Renal pelvis (tissue), 12 donors: ENCODE results near the gene PSMB9. TPM values are rescaled to one million over a fixed set of nuclear protein-coding genes. Genes with fewer than 3 reads are reported as not detected.
A peak's percentile ranks its signal among the peaks of the same experiment; 100 is the strongest.
"Not testable (repeated sequence)": the region's sequence is repeated elsewhere in the genome, so short reads cannot be mapped to it uniquely, and the experiment has no call there.

Experiments used
- DNase-seq: peaks from one replicate; pipeline ENCODE4 v3.0.0-alpha.2; 2013
- long read RNA-seq, 16 experiments: transcript quantifications; one replicate each; lab custom pipeline, GENCODE V29; 2026
- polyA plus RNA-seq, 3 donors: library from polyadenylated mRNA; unstranded; fragments of 120-200 nt; gene quantifications; one replicate each; pipeline ENCODE4 v1.2.1, GENCODE V29; 2013; ENCODE audit not compliant: insufficient read length in 3 of 3

PSMB9 gene
- polyA plus RNA-seq = 1 to 10 TPM; 5.2 to 5.8 (median 5.5) TPM
- long read RNA-seq, donor 1, partial matches to known transcripts = 0 of 3 reads
- long read RNA-seq, donor 1, other reads (novel, unspliced or antisense) = 0 of 3 reads
- long read RNA-seq, donor 2, partial matches to known transcripts = 0 of 4 reads
- long read RNA-seq, donor 2, other reads (novel, unspliced or antisense) = 0 of 4 reads
- long read RNA-seq, donor 3, transcript PSMB9-207 (6 exons, 782 nt) = major isoform, 6 of 6 reads
- long read RNA-seq, donor 3, partial matches to known transcripts = 0 of 6 reads
- long read RNA-seq, donor 3, other reads (novel, unspliced or antisense) = 0 of 6 reads
- long read RNA-seq, donor 4, partial matches to known transcripts = 0 of 4 reads
- long read RNA-seq, donor 4, other reads (novel, unspliced or antisense) = 0 of 4 reads
- long read RNA-seq, donor 5, partial matches to known transcripts = 0 of 5 reads
- long read RNA-seq, donor 5, other reads (novel, unspliced or antisense) = 0 of 5 reads
- long read RNA-seq, donor 6, transcript PSMB9-207 (6 exons, 782 nt) = major isoform, 6 of 6 reads
- long read RNA-seq, donor 6, partial matches to known transcripts = 0 of 6 reads
- long read RNA-seq, donor 6, other reads (novel, unspliced or antisense) = 0 of 6 reads
- long read RNA-seq, donor 7, partial matches to known transcripts = 6 of 10 reads
- long read RNA-seq, donor 7, other reads (novel, unspliced or antisense) = 0 of 10 reads
- long read RNA-seq, donor 8, partial matches to known transcripts = 0 of 4 reads
- long read RNA-seq, donor 8, other reads (novel, unspliced or antisense) = 0 of 4 reads
- long read RNA-seq, donor 9, transcript PSMB9-207 (6 exons, 782 nt) = major isoform, 6 of 6 reads
- long read RNA-seq, donor 9, partial matches to known transcripts = 0 of 6 reads
- long read RNA-seq, donor 9, other reads (novel, unspliced or antisense) = 0 of 6 reads
- long read RNA-seq, donor 10, partial matches to known transcripts = 0 of 2 reads
- long read RNA-seq, donor 10, other reads (novel, unspliced or antisense) = 0 of 2 reads
- long read RNA-seq, donor 11, partial matches to known transcripts = 0 of 3 reads
- long read RNA-seq, donor 11, other reads (novel, unspliced or antisense) = 0 of 3 reads
- long read RNA-seq, donor 12, transcript PSMB9-207 (6 exons, 782 nt) = major isoform, 10 of 11 reads
- long read RNA-seq, donor 12, partial matches to known transcripts = 0 of 11 reads
- long read RNA-seq, donor 12, other reads (novel, unspliced or antisense) = 0 of 11 reads
- long read RNA-seq, donor 13, partial matches to known transcripts = 0 of 5 reads
- long read RNA-seq, donor 13, other reads (novel, unspliced or antisense) = 0 of 5 reads
- long read RNA-seq, donor 14, transcript PSMB9-207 (6 exons, 782 nt) = major isoform, 9 of 9 reads
- long read RNA-seq, donor 14, partial matches to known transcripts = 0 of 9 reads
- long read RNA-seq, donor 14, other reads (novel, unspliced or antisense) = 0 of 9 reads
- long read RNA-seq, donor 15, transcript PSMB9-207 (6 exons, 782 nt) = major isoform, 13 of 13 reads
- long read RNA-seq, donor 15, partial matches to known transcripts = 0 of 13 reads
- long read RNA-seq, donor 15, other reads (novel, unspliced or antisense) = 0 of 13 reads
- long read RNA-seq, donor 16, partial matches to known transcripts = 0 of 10 reads
- long read RNA-seq, donor 16, other reads (novel, unspliced or antisense) = 5 of 10 reads

DNA sequence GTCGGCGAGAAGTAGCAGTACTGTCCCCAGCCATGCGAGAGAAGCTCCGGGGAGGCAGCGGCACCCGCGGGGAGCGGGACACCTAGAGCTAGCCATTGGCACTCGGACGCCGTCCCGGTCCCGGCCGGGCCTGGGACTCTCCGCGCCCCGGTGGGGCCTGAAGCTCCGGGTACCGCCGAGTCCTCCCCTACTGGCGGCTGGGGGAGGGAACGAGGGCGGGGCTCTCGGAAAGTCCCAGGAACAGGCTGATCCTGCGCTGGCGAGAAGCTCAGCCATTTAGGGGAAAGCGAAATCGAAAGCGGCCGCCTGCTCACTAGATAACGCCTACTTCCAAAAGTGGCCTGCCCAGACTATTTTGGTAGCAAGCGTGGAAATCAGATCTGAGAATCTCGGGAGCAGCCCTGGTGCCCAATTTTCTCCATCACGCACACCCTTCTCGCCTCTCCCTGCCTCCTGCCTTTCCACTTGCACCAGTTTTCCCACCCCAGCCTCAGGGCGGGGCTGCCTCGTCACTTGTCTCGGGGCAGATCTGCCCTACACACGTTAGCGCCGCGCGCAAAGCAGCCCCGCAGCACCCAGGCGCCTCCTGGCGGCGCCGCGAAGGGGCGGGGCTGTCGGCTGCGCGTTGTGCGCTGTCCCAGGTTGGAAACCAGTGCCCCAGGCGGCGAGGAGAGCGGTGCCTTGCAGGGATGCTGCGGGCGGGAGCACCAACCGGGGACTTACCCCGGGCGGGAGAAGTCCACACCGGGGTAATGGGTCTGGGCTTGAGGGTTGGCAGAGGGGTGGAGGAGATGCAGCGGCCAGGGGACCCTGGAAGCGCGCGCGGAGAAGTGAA lies at the start of gene PSMB9, which contains the start of gene TAP1:
Gene PSMB9 (plus strand): TSS at position 652 of the 835 bp plus-strand sequence. CDS start 38 bp downstream, at position 690.
Gene TAP1 (minus strand): TSS at position 164 of the 835 bp plus-strand sequence. CDS start 68 bp downstream, at position 96.
- peak; percentile 90 for DNase-seq

DNA sequence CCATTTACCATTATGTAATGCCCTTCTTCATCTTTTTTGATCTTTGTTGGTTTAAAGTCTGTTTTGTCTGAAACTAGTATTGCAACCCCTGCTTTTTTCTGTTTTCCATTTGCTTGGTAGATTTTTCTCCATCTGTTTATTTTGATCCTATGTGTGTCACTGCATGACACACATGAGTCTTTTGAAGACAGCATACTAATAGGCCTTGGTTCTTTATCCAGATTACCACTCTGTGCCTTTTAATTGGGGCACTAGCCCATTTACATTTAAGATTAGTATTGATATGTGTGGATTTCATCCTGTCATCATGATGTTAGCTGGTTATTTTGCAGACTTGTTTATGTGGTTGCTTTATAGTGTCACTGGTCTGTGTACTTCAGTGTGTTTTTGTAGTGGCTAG lies 48.6 kb upstream of the PSMB9 start:
- not testable (repeated sequence) for DNase-seq

DNA sequence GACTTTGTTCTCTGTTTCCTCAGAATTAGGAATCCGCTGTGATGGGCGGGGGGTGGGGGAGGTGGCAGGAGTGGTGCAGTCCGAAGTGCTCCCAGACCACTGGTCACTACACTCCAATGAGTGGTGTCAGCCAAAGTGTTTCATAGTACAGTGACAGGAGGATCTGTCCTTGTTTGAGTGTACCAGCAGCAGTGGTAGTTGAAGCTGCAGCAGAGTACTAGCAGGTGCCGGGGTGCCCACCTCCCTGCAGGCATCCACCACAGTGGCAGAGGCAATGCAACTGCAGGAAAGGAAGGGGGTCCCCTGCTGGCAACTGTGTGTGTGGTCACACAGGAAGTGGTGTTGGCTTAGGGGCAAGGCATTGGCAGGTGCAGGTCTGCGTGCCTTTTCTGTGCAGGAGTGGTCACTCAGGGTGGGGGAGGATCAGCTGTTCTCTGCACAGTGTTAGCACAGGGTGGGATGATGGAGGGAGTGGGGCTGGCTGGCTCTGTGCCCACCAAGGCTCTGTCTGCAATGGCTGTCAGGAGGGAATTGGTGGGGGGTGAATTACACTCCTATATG lies 46.9 kb upstream of the PSMB9 start:
- DNase-seq = no peak

DNA sequence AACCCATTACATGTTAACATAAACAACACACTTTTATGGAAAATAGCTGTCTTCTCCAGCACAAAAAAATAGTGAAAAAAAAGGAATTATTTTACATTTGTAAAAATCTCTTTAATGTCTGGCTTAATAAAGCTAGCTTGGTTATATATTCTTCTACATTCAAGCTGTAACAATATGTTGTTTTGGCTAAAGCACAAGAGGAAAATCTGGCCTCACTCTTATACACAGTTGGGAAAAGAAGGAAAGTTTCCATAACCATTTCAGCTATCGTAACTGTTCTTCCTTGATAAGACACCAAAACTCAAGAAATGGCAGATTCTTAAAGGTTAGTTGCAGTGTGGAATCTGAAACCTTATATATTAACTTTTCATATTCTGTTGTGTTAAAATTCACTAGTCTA lies 44.8 kb upstream of the PSMB9 start:
- DNase-seq = no peak

DNA sequence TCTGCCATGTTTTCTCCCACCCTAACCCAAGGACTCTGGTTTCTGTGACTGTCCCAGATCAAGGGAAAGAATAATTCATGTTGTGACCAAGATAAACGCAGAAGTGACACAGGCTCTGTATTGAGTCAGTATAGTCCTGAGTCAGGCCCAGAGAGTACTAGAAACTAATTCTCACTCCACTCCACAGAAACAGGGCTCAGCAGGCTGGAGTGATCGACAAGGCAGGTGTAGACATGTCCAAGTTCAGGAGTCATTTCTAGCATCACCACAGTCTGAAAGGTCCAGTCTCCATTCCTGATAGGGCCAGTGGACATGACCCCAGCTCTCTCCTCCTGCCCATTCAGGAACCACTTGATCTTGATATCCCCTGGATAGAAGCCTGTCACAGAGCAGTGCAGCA lies 39.8 kb upstream of the PSMB9 start:
- no peak for DNase-seq

DNA sequence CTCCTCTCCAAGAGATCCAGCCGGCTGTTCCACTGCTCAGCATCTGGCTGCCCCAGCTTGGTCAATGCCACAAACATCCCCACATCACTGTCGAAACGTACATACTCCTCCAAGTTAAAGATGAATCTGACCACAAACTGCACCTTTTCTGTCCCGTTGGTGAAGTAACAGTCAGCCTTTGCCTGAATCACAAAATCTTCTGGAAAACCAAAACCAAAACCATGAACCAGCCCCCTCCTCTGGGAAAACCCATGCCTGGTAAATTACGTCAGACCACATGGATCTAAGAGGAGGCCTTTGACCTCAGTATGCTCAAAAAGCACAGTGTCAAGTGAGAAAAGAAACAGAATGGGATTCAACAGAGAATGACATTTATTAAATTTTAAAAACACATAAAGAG lies 38.9 kb upstream of the PSMB9 start:
- DNase-seq = no peak

DNA sequence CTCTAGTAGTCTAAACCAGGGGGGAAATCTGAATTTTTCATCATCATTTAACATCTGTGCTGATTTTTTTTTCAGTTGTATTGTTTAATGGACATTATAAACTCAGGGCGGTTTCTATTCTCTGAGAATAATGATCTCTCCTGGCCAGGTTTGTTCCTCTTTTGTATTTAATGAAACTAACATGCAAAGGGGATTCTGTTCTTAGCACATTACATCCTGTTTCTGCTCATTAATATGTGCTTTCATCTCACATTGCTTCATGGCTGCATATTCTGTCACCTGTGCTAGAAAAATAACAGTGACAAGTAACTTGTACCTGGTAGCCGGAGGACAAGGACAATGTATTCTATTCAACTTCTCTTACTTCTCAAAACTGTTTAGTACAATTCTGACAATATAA lies 38.0 kb upstream of the PSMB9 start:
- no peak for DNase-seq

DNA sequence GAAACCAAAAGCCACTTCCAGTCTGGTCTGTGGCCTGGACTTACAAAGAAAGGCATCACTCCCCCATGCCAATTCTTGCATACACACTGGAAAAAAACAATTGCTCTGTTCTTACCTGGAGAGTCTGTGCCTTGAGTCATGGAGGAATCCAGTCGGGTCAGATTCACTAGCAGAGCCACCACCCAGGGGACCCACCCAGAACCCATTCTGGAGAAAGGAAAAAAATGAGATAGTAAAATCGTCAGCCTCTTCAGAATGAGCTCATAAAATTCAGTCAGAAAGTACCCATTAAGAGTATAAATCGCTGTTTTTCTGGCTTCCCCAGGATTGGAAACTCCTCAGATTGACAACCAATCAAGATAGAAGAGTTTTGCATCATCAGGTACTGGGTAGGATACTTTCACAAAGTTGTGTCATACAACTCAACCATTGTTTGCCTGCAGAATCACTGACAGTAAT lies 37.2 kb upstream of the PSMB9 start, which contains the start of gene HLA-DOB:
Gene HLA-DOB (minus strand): TSS at position 257 of the 459 bp plus-strand sequence. CDS start 51 bp downstream, at position 206.
- no peak for DNase-seq

DNA sequence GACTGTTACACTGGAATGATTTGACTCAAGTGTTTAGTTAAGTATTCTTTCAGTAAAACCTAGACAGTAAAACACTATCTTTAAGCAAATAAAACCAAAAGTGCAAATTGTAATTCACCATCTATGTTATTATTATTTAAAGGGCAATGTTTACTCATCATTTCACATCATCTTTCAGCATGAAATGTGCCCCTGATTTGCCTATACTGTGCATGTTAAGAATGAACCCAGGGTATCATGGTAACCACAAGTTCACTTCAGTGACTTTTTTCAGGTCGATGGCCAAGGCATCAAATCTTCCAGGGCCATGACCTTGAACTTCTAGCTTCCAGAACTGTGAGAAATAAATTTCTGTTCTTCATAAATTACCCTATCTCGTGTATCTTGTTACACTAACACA lies 35.1 kb upstream of the PSMB9 start:
- no peak for DNase-seq

DNA sequence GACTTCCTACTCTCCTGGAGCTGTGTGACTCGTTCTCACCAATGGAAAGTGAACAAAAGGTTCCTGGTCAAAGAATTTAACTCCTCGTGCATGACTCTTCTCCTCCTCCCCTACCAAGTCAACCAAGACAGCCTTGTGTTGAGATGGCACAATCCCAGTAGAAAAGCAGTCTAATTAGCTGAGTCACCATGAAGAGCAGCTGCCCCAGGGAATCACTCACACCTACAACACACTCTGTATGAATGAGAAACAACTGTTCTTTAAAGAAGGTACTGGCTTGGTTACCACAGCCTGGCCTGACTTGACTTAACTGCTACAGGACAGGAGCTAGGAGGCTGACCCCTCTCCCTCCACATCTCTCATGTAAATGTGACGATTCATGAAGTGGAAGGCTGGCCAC lies 34.3 kb upstream of the PSMB9 start:
- no peak for DNase-seq

DNA sequence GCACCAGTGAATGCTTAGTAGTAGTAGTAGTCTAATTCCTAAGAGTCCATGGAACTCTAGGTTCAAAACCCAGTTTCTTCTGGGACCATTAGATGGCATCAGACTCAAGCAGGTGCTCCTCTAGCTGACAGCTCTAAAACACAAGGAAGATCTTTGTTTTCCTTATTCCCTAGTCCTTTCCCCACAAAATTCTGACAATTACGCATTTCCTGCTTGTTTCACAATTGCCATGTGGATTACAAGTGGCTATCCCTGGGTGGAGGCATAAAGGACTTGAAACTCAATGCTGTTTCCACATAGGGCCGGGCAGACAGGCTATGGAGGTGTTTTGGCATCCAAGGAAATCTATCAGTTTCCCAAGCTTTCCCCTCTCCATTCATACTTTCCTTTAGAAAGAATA lies 28.0 kb upstream of the PSMB9 start:
- DNase-seq = peak; percentile 8

DNA sequence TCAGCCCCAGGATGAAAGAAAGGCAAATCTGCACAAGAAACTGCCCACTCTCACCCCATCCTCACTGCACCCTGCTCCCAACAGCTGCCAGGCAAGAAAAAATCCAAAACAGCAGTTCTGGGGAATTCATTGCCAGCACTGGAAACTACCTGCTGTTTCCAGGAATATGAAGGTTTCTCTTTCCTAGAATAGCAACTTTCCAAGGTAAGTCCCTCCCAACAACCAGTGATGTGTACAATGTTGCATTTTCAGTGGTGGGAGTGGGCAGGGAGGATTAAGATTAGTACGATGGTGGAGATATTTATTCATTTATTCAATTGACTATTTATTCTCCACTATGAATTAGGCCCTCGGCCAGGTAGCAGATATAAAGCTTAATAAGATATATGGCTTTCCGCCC lies 27.0 kb upstream of the PSMB9 start:
- DNase-seq = no peak

DNA sequence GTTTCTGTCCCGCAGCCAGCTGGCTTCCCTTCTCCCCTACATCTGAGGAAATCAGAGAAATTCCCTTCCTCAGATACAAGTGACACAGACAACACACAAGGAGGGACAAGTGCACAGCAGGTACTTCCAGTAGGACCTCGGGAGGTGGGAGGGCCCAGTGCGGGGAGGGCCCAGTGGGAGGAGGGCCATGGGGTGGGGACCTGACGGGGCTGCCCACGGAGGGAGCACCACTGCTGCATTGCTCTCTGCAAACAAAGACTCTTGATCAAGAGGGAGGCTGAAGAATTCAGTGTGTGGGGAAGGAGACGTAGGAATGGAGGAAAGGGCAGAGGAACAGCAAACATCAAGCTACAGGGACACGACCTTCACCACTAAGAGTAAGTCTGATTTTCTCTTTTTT lies 24.5 kb upstream of the PSMB9 start:
- no peak for DNase-seq

DNA sequence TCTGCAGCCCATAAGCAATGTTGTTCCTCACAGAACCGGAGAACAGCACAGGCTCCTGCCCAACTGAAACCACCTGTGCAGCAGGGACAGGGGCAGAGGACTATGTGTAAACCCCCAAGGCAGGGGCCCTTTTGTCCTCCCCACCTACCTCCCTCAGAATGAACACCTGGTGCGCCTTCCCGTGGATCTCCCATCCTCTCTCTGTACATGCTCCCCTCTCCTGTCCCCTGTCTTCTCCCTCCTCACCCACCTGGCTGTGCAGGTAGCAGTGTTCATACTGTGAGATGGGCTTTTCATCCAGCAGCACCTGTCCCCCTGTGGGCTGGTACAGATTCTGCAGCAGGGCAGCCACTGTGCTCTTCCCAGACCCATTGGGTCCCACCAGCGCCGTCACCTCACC lies 24.0 kb upstream of the PSMB9 start:
- DNase-seq = no peak

DNA sequence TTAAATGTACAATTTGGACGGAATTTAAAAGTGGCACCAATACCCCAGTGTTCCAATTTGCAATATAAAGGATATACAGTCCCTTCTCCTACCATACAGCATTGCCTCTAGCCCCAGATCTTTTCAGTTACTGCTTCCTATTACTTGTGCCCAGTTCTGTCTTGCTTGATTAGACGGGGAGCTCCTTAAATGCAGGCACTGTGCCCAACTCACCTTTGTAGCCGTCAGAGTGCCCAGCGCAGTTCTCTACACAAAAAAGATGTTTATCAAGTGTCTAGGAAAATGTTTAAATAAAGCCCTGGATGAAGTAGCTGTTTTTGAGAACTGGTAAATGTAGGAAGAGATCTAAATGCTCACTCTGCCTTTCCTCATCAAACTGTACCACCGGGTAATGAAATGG lies 23.1 kb upstream of the PSMB9 start:
- no peak for DNase-seq

DNA sequence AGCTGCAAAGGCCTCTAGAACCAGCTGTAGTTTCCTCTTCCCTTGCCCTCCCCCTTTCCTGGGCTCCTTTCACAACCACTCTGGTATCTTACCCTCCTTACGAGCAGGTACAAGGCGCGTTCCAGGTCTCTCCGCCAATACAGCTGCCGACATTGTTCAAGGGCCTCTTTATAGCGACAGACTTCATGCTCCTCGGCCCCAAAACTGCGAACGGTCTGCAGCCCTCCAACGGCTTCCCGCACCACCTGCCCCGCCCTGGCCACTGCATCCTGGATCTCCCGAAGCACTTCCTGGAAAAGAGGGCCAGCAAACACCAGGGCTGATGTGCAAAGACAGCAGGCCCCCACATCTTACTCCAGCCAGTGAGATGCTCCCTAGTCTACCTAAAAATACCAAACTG lies 21.5 kb upstream of the PSMB9 start:
- DNase-seq = no peak

DNA sequence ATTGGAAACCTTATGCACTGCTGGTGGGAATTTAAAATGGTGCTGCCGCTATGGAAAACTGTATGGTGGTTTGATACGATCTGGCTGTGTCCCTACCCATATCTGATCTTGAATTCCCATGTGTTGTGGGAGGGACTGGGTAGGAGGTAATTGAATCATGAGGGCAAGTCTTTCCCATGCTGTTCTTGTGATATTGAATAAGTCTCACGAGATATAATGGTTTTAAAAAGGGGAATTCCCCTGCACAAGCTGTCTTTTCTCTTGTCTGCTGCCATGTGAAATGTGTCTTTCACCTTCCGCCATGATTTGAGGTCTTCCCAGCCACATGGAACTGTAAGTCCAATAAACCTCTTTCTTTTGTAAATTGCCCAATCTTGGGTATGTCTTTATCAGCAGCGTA lies 20.3 kb upstream of the PSMB9 start:
- no peak for DNase-seq

DNA sequence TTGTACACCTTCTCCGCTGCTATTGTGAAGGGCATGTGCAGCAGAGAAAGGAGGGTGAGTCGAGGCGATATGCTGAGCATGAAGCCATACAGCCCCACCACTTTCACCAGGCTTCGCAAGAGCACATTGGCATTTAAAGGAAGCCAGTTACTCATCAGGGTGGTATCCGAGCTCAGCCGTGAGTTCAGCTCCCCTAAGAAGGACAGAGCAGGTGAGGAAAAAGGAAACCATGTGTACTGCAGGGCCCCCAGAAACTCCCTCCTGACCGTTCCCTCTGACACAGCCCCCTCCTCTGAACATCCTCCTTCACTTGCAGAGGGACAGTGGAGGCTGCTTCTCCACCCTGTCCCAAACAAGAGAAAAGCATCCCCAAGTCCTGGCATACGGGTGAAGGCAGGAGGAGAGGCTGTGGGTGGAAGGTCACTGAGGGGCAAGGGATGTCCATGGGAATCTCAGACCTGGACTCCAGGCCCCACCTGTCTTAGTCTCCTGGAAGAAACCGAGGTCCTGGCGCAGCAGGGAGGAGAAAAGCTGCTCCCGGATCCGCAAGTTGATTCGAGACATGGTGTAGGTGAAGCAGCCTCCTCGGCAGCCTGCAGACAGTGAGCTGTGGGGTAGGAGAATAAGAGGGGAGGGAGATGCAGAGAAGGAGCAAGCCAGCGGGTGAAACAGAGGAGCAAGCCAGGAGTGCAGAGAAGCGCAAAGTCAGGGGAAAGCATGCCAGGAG lies 18.7 kb upstream of the PSMB9 start:
- no peak for DNase-seq

DNA sequence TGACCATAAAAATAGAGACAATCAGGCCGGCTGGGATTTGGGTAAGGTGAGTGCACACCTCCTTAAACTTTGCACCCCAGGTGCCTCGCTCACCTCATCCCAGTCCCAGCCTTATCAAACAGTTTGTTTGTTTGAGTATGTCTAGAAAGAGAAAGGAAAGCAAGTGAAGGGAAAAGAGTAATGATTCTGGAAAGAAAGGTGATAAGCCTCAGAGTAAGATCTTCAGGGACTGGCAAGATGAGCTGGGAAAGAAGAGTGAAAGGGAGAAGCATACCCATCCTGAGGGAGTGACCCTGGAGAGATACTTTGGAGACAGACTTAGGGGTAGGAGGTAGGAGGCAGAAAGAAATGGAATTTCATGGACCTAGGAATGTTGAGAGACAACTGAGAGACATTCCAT lies 17.1 kb upstream of the PSMB9 start:
- no peak for DNase-seq
